Measurements from ENCODE around the gene TOR1AIP1.
"Not testable (repeated sequence)": the region's sequence is repeated elsewhere in the genome, so short reads cannot be mapped to it uniquely, and the experiment has no call there.

The TOR1AIP1 gene

DNA sequence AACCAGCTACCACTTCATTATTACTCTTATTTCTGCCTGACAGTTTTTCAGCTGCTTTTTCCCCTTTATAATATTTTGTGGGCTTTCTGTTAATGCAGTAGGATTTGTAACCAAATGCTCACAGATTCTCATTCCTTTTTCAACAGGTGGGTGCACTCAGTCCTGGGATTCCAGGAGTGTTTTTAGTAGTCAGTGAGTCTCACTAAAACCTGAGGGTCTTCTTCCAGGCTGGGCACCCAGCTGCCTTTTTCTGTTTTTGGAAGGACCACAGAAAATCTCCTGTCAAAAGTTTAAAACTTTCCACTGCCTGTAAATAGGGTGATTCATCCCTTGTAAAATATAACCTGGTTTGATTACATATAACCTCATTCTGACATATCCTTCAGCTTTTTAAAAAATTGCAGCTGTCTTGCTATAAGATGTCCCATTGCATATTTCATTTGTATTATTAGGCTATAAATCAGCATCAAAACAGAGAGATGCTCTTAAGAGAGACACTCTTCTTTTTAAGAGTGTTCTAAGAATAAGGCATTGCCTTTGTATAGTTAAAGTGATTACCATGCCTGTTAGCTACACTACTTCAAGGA lies 55.7 kb downstream of the TOR1AIP1 start:
- DNase-seq (ENCODE audit: low read depth), result no peak

DNA sequence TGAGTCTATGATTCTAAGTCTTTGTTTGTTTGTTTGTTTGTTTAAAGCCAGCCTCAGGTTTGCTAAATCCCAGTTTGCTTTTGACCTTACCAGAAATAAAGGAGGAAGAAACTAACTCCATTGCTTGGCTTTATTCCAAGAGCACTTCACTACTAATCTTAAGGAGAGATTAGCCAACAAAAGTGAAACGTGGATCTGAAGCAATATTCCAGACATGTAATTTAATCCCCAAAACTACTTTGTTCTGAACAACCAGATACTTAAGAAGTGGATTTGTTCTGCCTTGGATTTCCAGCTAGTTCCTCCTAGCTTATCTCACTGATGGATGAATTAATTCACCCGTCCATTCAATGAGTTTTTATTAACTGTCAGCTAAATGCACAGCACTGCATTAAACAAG lies 56.7 kb downstream of the TOR1AIP1 start:
- DNase-seq (ENCODE audit: low read depth), result no peak

DNA sequence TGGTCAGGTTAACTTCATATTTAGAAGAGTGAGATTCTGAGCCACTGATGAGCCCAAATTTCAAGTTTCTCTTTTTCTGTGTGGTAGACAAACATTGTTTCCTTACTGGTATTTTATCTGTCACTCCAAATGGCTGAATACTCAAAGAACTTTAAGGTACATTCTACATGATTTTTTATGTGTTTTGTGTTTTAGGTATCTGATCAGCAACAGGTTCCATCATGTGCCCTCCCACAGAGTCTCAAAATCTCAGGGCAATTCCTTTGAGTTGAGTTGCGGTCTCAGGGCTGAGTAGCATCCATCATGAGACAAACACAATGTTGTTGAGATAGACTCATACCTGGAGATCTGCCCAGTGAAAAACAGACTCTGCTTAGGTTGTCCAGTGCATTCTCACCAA lies 57.9 kb downstream of the TOR1AIP1 start:
- DNase-seq (ENCODE audit: low read depth), result no peak

DNA sequence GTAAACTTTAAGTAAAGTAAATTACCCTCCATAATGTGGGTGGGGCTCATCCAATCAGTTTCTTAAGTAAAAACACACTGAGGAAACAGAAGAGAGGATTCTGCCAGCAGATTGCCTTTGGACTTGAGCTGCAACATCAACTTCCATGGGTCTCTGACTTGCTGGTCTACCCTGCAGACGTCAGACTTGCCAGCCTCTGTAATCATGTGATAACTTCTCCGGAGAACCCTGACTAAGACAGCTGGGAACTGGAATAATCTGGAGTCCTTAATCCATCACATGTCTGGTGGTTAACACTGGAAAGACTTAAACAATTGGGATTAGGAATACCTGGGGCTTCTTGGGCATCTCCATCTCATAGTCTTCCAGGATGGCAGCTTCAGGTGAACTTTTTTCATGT lies 59.4 kb downstream of the TOR1AIP1 start:
- DNase-seq (ENCODE audit: low read depth), result no peak

DNA sequence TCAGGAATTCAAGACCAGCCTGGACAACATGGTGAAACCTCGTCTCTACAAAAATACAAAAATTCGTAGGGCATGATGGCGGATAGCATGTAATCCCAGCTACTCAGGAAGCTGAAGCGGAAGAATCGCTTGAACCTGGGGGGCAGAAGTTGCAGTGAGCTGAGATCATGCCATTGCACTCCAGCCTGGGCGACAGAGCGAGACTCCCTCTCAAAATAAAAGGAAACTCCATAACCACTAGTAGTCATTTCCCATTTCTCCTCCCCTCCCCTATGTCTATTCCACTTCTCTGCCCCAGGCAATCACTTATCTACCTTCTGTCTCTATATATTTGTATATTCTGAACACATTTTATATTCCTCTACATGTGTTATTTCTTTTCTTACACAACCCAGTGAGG lies 68.6 kb downstream of the TOR1AIP1 start:
- DNase-seq (ENCODE audit: low read depth), result no peak

DNA sequence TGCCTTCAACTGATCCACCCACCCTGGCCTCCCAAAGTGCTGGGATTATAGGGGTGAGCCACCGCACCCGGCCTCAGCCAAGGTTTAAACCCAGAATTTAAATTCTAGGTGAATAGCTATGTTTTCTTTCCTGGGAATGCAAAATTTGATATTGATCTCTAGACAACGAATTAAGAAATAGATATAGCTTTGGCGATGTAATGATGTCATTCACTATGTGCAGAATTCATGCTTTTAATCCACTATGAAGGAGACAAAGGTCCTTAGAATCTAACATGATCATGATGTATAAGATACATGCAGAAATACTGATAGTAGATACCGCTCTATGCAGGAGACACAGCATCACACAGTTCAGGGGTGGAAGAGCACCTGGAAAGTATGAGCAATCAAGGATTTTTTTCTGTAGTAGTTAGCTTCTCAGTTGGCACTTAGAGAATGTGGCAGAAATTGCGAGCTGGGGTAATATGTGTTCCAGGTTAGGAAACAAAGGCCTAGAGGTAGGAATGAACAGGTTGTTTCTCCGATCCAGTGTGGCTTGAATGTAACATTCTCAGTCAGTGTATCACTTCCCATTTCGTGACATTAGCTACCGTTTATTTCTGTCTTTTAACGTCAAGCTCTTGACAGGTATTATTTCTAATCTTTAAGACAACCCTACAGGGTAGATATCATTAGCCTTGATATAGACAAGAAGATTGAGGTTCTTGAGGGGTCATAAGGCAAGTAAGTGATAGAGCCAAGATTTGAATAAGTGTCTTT lies 69.5 kb downstream of the TOR1AIP1 start:
- no peak for DNase-seq (ENCODE audit: low read depth)

DNA sequence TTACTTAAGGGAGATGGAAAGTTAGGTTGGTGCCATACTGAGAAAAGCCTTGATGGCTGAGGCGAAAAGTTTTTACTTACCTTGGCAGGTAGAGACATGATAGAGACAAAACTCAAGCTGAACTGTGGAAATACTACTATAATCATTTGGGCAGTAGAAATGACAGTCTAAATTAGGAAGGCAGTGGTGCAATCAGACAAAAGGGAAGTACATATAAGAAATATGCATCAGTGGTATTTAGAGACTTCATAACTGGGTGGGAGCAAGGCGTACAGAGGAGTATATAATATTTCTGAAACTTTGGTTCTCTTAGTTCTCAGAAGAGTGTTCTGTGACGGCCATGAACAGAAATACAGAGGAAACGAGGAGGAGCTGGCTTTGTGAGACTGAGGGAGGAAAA lies 70.1 kb downstream of the TOR1AIP1 start:
- DNase-seq (ENCODE audit: low read depth), result no peak

DNA sequence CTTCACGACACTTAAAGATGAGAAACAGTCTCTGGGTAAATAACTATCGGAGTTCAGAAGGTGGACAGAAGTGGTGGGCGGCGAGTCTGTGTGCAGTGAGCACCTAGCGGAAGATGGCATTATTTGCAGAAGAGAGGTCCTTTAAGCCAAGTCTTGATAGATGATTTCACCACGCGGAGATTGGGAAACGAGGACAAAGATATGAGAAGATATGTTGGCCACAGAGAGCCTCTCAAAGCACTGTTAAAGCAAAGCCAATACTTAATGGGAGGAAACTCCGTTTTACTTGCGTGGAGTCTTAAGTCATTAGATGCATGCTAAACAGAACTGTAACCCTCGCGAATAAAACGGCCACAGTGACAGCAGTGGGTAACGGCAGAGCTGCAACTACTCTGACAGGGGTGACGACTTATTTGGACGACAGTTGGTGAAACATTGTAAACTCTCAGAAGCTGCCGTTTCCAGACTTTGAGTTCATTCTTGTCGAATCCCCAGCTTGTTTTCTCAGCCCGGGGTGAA lies 71.9 kb downstream of the TOR1AIP1 start:
- DNase-seq (ENCODE audit: low read depth), result no peak

DNA sequence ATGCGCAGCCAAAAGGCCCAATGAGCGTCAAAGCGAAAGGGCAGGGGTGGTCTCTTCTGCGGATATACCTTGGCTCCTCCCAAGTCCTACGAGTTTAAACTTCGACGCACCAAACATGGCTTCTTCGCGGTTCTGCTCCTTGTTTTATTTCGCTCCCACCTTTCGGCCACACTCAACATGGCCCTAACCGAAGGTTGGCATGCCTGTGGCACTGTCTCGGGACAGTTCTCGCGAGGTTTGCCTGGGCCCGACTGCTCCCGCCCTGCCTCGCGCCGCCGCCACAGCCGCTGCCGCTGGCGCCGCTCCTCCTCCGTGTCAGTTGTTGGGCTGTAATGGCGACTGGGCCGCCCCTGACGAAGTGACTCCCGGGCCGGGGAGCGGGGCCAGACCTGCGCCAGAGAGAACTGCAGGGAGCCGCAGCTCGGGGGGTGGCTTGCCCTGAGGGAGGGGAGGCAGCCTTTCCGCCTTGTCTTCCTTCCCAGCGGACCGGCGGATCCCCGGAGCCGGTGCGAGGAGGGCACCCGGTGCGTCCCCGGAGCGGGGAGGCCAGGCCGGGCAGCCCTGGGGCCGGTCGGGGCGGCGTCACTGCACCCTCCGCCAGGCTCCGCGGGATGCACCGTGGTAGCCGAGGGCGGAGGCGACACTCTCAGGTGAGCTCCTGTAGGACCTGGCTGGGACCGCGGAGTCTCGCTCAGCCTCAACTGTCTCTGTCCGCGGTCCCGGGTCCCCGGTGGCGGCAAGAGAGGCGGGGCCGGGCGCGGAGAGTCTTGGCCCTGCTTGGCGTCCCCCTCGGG lies 72.6 kb downstream of the TOR1AIP1 start, which contains the start of gene CEP350:
TSS of gene CEP350 (plus strand) at position 318 of the 794 bp plus-strand sequence. CDS start 31,372 bp downstream, outside the sequence.
- DNase-seq (ENCODE audit: low read depth), result peak; percentile 95

DNA sequence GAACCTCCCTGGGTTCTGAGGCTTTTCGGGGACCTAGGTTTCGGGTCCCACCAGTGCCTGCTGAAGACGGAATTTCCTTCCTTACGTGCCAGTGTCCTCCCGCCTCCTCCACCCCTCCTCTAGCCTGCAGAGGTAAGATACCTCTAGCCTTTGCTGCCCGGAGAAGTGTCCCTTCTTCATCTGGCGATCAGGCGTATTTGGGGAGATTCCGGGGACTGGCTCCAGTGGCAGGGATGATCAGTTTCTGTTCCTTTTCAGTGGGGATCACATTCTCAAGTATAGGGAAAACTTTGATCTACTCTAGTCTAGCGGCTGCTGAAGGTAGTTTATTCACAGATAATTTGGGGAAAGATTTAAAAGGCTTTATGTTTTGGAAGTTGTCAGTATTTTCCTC lies 73.2 kb downstream of the TOR1AIP1 start:
- DNase-seq (ENCODE audit: low read depth), result no peak

DNA sequence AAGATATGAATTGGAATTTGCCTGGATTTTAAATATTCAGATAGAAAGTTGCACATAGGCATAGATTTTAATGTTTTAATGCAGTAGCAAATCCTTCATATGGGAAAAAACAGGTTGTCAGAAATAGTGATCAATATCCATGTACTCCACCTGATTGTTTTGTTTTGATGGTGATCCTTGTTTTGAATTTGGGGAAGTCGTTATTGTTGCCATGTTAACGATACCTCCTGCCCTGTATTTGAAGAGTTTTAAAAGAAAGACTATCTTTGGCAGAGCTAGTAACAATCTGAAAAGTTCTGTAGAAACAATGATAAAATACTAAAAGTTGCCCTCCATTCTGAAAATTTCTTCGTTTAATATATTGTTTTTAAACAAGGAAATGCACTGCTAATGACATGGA lies 73.6 kb downstream of the TOR1AIP1 start:
- no peak for DNase-seq (ENCODE audit: low read depth)

DNA sequence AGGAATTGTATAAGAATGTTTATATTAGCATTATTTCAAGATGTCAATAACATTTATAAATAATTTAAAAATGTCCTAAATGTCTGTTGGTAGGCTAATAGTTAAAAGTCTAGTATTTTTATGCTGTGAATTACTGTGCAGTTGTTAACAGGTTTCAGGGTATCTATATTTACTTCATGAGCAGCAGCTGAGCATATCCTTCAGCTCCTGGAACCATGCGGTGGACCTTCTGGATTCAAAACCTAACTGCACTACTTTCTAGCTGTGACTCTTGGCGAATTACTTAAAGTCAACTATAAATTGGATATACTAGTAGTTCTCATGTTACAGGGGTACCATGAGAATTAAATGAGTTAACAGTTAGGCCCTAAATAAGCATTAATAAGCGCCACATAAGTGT lies 76.3 kb downstream of the TOR1AIP1 start:
- no peak for DNase-seq (ENCODE audit: low read depth)

DNA sequence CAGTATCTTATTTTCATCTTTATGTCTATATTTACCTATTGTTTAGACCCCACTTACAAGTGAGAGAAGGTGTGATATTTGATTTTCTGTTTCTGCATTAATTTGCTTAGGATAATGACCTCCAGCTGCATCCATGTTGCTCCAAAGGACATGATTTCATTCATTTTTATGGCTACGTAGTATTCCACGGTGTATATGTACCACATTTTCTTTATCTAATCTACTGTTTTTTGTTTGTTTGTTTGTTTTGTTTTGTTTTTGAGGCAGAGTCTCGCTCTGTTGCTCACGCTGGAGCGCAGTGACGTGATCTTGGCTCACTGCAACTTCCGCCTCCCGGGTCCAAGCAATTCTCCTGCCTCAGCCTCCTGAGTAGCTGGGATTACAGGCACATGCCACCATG lies 80.1 kb downstream of the TOR1AIP1 start:
- DNase-seq (ENCODE audit: low read depth), result not testable (repeated sequence)

DNA sequence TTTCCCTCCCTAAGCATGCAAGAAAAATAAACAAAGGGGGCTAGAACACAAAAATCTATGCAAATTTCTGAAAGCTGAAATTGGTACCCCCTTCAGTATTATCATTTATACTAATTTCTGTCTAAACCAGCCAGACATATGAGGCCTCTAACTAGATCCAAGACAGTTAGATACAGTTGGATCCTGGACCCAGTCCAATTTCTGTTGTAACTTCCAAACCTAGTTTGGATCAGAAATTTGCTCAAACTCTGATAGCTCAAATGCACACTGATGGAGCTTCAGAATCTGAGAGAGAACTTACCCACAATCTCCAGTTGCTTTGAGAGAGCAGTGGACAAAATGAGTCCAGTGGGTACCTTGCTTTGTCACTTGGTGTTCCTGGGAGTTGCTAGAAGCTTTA lies 84.5 kb downstream of the TOR1AIP1 start:
- DNase-seq (ENCODE audit: low read depth), result no peak

DNA sequence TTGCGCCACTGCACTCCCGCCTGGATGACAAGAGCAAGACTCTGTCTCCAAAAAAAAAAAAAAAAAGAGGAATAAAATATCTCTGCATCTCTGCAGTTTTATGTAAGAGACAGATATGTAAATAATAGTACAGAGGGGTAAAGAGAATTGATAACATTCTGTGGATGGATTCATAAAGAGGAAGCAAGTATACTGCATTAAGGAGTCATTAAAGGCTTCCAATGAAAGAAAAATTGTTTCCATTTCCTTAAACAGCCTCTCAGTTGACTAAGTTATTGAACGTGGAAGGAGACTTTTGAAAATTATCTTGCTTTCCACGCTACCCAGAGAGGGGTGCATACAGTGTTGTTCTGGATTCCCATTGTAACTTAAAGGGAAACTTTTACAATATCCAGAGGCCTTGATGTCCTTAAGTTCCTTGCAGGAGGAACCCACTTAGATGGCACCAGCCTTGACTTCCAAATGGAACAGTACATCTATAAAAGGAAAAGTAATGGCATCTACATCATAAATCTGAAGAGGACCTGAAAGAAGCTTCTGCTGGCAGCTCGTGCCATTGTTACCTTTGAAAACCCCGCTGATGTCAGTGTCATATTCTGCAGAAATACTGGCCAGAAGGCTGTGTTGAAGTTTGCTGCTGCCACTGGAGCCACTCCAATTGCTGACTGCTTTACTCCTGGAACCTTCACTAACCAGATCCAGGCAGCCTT lies 86.4 kb downstream of the TOR1AIP1 start:
- no peak for DNase-seq (ENCODE audit: low read depth)

DNA sequence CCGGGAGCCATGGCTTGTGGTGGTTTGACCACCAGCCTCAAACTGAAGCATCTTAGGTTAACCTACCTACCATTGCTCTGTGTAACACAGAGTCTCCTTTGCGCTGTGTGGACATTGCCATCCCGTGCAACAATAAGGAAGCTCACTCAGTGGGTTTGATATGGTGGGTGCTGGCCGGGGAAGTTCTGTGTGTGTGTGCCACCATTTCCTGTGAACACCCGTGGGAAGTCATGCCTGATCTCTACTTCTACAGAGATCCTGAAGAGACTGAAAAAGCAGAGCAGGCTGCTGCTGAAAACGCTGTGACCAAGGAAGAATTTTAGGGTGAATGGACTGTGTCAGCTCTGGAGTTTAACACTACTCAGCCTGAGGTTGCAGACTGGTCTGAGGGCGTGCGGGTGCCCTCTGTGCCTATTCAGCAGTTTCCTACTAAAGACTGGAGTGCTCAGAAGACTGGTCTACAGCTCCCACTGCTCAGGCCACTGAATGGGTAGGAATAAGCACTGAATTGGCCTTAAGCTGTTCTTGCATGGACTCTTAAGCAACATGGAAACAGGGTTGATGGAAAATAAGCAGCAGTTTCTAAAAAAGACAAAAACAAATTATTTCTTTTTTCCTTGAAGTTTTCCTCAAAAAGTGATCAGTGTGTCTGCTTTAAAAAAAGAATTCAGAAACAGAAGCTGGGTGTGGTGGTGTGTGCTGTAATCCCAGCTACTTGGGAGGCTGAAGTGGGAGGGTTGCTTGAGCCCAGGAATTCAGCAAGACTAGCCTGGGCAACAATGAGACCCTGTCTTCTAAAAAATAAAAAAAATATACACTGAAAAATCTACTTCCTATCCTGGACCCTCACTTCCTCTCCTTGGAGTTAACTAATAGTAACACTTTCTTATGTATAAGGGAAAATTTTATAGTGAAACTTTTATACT lies 87.2 kb downstream of the TOR1AIP1 start:
- no peak for DNase-seq (ENCODE audit: low read depth)

Data from stimulated activated CD8-positive, alpha-beta memory T cell treated with anti-CD3 and anti-CD28 coated beads, Interleukin-4, amount 100 ng/mL, for 24 hours (primary cell).